GM12874 (cell line): ENCODE results near the gene GPR171.
A peak's percentile ranks its signal among the peaks of the same experiment; 100 is the strongest.

ENCODE experiments used
- TF ChIP-seq, protein P1 (sequence below): IDR thresholded peaks from 2 replicates; pipeline ENCODE4 v1.5.1; 2011; ENCODE audit warnings: low read depth, mild to moderate bottlenecking, control low read depth, low read length, moderate library complexity; ENCODE audit not compliant: insufficient read depth

The GPR171 gene

DNA sequence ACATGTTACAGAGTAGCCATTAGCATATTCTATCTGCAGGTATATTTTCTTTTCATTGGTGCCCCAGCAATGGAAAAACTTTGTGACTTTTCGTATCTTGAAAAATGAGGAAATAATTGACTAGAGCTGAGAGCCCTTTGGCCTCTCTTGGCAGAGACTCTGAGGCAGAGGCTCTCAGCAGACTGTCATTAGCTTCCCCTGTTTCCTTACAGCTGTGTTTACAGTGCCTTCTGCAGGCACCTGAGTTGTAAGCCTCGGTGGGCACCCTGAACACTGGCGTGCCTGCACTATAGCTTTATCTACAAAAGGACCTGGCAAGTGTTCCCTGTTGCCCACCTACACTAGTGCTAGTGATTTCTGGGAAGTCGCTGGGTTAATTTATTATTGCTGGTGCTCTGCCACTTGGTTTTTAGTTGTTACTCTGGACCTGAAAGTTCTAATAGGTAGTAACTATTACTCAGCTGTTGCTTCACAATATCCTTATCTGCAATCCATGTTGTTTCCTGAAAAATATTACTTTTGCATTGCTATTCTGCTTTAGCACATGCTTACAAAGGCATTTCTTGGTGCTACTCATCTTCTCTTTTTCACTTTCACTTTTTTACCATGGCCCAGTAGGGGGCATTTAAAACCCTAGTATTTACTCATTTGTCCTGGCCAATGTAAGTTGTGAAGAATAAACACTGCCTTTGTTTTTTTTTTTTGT lies 7.8 kb upstream of the GPR171 start:
- TF ChIP-seq, protein P1, sequence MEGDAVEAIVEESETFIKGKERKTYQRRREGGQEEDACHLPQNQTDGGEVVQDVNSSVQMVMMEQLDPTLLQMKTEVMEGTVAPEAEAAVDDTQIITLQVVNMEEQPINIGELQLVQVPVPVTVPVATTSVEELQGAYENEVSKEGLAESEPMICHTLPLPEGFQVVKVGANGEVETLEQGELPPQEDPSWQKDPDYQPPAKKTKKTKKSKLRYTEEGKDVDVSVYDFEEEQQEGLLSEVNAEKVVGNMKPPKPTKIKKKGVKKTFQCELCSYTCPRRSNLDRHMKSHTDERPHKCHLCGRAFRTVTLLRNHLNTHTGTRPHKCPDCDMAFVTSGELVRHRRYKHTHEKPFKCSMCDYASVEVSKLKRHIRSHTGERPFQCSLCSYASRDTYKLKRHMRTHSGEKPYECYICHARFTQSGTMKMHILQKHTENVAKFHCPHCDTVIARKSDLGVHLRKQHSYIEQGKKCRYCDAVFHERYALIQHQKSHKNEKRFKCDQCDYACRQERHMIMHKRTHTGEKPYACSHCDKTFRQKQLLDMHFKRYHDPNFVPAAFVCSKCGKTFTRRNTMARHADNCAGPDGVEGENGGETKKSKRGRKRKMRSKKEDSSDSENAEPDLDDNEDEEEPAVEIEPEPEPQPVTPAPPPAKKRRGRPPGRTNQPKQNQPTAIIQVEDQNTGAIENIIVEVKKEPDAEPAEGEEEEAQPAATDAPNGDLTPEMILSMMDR = 0 out of 2 replicates have a peak, but pooled peaks have one; percentile 16

DNA sequence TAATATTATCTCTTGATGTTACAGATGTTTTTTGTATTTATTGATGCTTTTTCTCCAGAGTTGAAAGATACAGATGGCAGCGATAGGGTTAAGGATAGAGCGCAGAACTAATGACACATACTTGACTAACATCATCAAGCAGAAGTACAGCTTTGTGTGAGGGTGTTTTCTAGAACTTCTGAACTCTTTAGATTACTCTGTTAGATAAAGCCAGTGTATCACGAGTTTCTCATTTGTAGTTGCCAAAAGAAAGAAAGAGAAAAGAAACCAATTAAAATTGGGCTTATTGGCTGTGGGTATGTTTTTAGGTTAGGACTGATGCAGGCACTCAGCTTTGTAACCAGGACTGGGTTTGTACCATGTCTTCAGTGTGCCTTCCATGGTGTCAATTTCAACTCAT lies 6.6 kb upstream of the GPR171 start:
- TF ChIP-seq, protein P1 = no peak

DNA sequence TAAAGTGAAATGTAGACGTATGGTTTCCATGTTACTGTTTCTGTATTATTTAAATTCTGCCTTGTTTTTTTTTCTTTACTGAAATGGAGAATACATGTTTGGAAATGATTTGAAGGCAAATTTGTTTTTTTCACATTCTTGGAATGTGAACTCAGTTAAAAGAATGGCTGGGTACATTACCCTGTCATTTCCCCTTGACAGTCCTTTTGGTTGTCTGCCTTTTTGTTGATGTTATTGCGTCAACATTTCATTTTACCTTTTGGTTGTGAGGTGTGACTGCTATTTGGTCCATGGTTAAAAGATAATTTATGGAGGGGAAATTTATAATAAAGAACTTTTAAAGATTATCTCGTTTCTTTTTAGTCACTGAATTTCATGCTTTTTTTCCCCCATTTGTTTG lies 3.2 kb upstream of the GPR171 start:
- TF ChIP-seq, protein P1 = no peak

DNA sequence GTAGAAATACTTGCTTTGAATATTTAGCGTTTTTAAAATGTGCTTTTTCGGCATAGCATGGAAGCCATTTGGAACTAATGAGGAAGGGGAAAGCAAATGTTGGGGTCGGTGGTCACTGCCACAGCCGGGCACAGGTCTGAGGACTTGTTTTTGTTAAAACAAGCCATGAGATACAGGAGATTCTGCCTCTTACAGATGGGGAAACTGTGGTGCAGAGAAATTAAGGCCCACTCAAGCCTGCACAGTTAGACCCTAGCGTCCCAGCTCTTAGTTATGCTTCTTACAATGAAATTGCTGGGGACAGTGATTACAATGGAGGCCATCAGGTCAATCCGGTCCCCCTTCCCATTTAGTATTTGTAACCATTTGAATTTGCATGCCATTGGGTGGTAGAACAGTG lies 2.5 kb upstream of the GPR171 start:
- TF ChIP-seq, protein P1 = no peak

DNA sequence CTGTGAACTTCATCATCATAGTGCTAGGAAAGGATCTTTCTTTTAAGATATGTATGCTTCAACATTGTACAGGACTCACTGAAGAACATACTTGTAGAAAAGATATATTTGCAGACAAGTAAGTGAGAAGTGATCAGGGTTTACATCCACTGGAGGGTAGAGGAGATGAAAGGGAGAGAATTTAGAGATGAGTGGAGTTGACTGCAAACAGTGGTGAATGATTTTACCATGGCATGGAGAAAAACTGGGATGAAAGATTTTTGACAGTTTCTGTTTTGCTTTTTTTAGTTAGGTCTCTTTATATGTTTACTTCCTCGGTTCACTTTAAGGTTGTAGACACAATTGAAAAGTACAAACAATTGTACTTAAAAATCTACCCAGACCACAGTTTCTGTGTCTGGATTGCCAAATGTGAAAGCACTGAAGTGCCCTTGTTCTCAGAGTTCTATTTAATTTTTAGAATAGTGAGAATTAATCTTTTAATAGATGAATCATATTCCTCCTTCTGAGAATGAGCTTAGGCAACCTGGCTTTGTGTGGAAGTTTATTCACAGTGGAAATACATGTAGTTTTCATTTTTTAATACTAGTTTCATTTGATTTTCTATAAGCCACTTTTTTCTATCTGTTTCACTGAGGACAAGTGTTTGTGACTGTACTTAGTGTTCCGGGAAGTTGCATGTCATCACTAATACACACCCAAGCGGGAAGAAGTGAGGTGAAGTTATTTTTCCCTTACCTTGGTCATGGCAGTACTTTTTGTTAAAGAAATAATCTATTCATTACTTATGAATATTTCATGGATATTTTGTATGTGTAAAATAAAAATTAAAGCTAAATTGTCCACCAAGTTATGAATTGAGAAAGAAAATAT lies 1.8 kb upstream of the GPR171 start:
- TF ChIP-seq, protein P1 = no peak

DNA sequence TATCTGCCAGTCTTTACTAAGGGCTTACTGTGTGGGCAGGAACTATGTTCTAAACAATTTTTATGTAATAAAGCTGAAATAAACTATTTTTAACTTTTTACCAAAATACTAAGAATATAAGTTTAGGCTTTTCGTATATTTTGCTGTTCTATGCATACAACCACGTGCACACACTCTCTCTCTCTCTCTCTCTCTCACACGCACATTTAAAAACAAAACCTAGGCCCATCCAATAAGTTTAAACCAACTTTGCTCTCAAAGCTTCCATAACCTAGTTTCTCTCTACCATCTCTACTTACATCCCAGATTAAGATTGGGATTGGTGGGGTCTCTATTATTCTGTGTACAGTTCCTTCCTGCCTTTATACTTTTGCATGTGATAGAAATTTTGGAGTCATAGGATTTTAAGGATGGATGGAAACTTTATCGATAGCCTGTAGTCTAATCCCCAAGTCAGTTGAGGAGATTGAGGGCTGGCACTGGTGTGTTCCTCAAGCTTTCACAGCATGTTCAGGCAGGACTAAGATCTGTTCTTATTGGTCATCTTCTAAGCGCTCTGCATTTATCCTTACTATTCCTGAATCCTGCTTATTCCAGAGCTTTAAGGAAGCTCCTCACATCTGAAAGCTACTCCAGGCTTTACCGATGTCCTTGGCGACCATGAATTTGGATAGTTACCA lies 1.8 kb downstream of the GPR171 start:
- TF ChIP-seq, protein P1 = no peak

DNA sequence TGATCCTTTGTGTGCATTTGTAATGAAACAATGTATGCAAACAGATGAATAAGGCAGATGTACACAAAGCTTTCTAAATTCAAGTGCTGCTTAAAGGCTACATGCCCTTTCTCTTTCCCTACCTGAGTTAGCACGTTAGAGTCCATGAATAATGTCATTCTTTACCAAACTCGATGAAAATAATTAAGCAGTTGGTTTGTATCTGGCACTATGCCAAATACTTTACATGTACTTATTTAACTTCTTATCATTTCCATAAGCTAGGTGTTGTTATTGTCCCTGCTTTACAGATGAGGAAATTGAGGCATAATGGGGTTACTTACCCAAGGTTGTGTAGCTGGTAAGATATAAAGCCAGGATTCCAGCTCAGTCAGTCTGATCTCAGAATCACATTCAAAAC lies 2.4 kb downstream of the GPR171 start:
- TF ChIP-seq, protein P1 = no peak
